Neutrophil (primary cell): ENCODE data around the gene SLC25A42.
"Not testable (repeated sequence)": the region's sequence is repeated elsewhere in the genome, so short reads cannot be mapped to it uniquely, and the experiment has no call there.

ENCODE experiments used
- H3K27ac ChIP-seq: fragments of 200-600 bp; sonication (generic); 2 replicates; pipeline ENCODE4 v1.5.1; 2016; ENCODE audit warnings: mild to moderate bottlenecking, moderate library complexity
- H3K27me3 ChIP-seq: fragments of 200-600 bp; sonication (generic); 2 replicates; pipeline ENCODE4 v1.6.0; 2016; ENCODE audit warnings: mild to moderate bottlenecking
- H3K36me3 ChIP-seq: fragments of 200-600 bp; sonication (generic); 2 replicates; pipeline ENCODE4 v1.5.1; 2017
- H3K4me1 ChIP-seq, 2 experiments: fragments of 200-600 bp in 1 of 2; sonication (generic) in 1 of 2; 1 replicate in 1 of 2; 2 replicates in 1 of 2; pipeline versions ENCODE4 v1.5.1 to v1.6.1; 2013 to 2016; ENCODE audit warnings: low read depth in 1 of 2, low read length in 1 of 2, mild to moderate bottlenecking in 1 of 2, moderate library complexity in 1 of 2; ENCODE audit not compliant: control insufficient read depth in 1 of 2, insufficient read depth in 1 of 2
- H3K4me3 ChIP-seq, 2 experiments: fragments of 200-600 bp in 1 of 2; sonication (generic) in 1 of 2; 1 replicate in 1 of 2; 2 replicates in 1 of 2; pipeline ENCODE4 v1.5.1; 2013 to 2016; ENCODE audit warnings: low read depth in 1 of 2, low read length in 1 of 2, mild to moderate bottlenecking in 1 of 2, moderate library complexity in 1 of 2
- H3K9me3 ChIP-seq: fragments of 200-600 bp; sonication (generic); 2 replicates; pipeline ENCODE4 v1.5.1; 2016
- CTCF ChIP-seq: fragments of 200-600 bp; sonication (generic); IDR thresholded peaks from 2 replicates; pipeline ENCODE4 v1.5.1; 2016; ENCODE audit warnings: antibody characterized with exemption

The SLC25A42 gene

DNA sequence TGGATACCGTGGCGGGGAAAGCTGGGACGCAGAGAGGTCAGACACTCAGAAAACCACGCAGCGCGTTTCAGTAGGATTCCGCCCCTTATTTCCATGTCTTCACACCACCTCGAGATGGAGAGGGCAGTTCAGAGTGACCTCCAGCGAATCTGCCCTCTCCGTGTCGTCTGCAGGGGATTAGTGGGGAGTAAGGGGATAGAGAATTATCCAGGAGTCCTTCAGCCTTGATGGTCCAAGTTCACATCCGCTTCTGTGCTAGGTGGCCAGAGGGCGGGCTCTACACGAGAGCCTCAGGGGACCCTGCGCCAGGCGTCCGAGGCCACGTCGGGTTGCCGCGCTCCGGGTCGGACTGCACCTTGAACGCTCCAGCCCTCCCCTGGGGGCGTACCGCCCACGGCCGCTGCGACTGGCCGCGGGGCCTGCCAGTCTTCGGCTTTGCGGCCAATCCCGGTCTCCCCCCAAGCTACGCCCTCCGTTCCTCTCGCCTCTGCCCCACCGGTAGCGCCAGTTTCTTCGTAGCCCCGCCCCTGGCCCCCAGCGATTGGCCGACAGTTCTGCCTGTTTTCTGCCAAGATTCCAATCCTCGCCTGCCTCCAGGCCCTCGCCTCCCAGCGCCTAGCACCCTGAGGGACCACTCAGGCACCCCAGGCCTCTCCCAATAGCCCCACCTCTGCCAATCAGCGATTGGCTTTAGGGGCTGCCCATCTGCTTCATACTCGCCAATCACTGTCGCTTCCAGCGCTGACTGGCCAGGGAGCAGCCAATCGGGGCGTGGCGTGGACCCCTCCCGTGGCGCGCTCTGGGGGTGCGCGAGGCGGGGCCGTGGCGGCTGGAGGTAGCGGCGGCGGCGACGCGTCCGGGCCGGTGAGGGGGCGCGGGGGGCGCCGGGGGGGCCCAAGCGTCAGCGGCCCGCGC is at the start of gene SLC25A42:
Gene SLC25A42 (plus strand): TSS at position 812 of the 915 bp plus-strand sequence. CDS start 32,131 bp downstream, outside the sequence.
- Histone ChIP-seq H3K4me1 (peaks cover 21 to 22% of the 10 kb centered on the region in 2 experiments), H3K9me3 (no peaks in the 10 kb centered on the region), H3K36me3 (no peaks in the 10 kb centered on the region), H3K4me3 (peak within 1 kb of the TSS; percentile 77 to 94), H3K27ac (peak within 1 kb of the TSS; percentile 67), H3K27me3 (no peaks in the 10 kb centered on the region)
- TF ChIP-seq CTCF: peak; percentile 37

DNA sequence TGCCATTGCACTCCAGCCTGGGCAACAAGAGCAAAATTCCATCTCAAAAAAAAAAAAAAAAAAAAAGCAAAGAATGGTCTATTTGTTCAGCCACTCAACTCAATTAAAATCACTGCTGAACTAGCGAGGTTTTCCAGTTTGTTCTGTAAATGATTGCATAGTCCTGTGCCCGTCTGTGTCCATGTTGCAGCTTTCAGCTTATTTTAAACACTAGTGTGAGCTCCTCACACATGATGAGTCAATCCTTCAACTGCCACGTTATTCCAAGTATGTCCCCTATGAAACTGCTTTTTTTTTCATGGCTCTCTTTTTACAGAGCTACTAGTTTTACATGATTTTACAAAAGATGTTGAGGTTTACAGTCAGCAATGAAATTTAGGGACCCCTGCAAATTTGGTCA is 42.7 kb upstream of the SLC25A42 start:
- H3K9me3 ChIP-seq: no peaks in the 10 kb centered on the region
- TF ChIP-seq CTCF: no peak
- H3K27me3 ChIP-seq: no peaks in the 10 kb centered on the region
- H3K27ac ChIP-seq: no peak overlapping the region
- no peak overlapping the region for H3K4me3 ChIP-seq
- no peaks in the 10 kb centered on the region for H3K4me1 ChIP-seq
- H3K36me3 ChIP-seq: peaks cover 75% of the 10 kb centered on the region

GRCh38 chr19:19022380-19022961 is 41.3 kb upstream of the SLC25A42 start:
- Histone ChIP-seq H3K27ac (no peak overlapping the region), H3K4me1 (no peaks in the 10 kb centered on the region), H3K27me3 (no peaks in the 10 kb centered on the region), H3K9me3 (no peaks in the 10 kb centered on the region), H3K4me3 (no peak overlapping the region), H3K36me3 (peaks cover 75% of the 10 kb centered on the region)
- TF ChIP-seq CTCF: no peak

GRCh38 chr19:19023376-19023775 is 40.4 kb upstream of the SLC25A42 start:
- H3K27me3 ChIP-seq, H3K4me1 ChIP-seq, H3K4me3 ChIP-seq, H3K27ac ChIP-seq, H3K9me3 ChIP-seq: not testable (repeated sequence)
- H3K36me3 ChIP-seq: peaks cover 77% of the 10 kb centered on the region

DNA sequence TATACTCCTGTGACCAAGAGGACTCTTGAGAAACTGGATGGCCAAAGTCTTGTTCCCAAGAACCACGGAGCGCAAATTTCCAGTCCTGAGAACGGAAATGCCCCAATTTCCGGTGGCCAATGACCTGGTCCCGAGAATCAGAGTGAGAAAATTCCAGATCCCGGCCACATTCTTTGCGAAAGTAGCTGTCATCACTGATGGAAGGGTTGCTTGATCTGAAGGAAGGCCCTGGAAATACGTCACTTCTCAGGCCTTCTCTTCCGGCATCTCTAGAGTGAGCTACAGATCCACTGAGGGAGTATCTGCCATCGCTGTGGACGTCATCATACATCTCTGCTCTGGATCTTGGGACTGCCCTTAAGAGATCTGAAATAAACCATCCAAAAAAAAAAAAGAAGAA is 37.9 kb upstream of the SLC25A42 start:
- no peak for TF ChIP-seq CTCF
- Histone ChIP-seq H3K4me3 (no peak overlapping the region), H3K36me3 (peaks cover 74% of the 10 kb centered on the region), H3K9me3 (no peaks in the 10 kb centered on the region), H3K27me3 (no peaks in the 10 kb centered on the region), H3K27ac (no peak overlapping the region), H3K4me1 (no peaks in the 10 kb centered on the region)
